ENCODE measurements around the gene MYL1. TPM values are rescaled to one million over a fixed set of nuclear protein-coding genes. Genes with fewer than 3 reads are reported as not detected.

The MYL1 gene
- total and polyA plus RNA-seq, 2 donors from 2014 or later, result not detected

- TF ChIP-seq CTCF (IDR thresholded peaks at IDR 0.05; ENCODE audit: borderline replicate concordance, extremely low read depth, insufficient read depth), result no peak
- H3K27me3 ChIP-seq (ENCODE audit: control insufficient read depth, insufficient read depth, low read length), result no peaks in the 10 kb centered on the region
- DNase-seq (no peak), FAIRE-seq (no peak)
- no peak overlapping the region for H3K9ac ChIP-seq (ENCODE audit: low read length in 3 of 3)
- intact Hi-C loops (cut with DNase I), result no loop called here
- H3K4me1 ChIP-seq (ENCODE audit: control insufficient read depth in 2 of 3, insufficient read depth in 2 of 3, low read depth in 1 of 3, low read length in 3 of 3), result no peaks in the 10 kb centered on the region
- no peak overlapping the region for H3K27ac ChIP-seq (ENCODE audit: low read depth in 2 of 2, low read length in 2 of 2)
- no peaks in the 10 kb centered on the region for H3K9me3 ChIP-seq (ENCODE audit: control insufficient read depth in 2 of 3, insufficient read depth in 1 of 3, low read length in 3 of 3)
- H3K4me3 ChIP-seq (ENCODE audit: low read length in 3 of 3), result no peak overlapping the region
- no peaks in the 10 kb centered on the region for H3K36me3 ChIP-seq (ENCODE audit: control insufficient read depth in 2 of 3, insufficient read depth in 3 of 3, low read length in 3 of 3)
These were observed 45.4 kb upstream of the MYL1 start for GRCh38 chr2:210360412-210360811.

- no peak for DNase-seq
- Histone ChIP-seq H3K9ac (ENCODE audit: low read length in 3 of 3) (no peak overlapping the region), H3K36me3 (ENCODE audit: control insufficient read depth in 2 of 3, insufficient read depth in 3 of 3, low read length in 3 of 3) (no peaks in the 10 kb centered on the region), H3K9me3 (ENCODE audit: control insufficient read depth in 2 of 3, insufficient read depth in 1 of 3, low read length in 3 of 3) (no peaks in the 10 kb centered on the region), H3K27me3 (ENCODE audit: control insufficient read depth, insufficient read depth, low read length) (no peaks in the 10 kb centered on the region), H3K4me1 (ENCODE audit: control insufficient read depth in 2 of 3, insufficient read depth in 2 of 3, low read depth in 1 of 3, low read length in 3 of 3) (no peaks in the 10 kb centered on the region), H3K4me3 (ENCODE audit: low read length in 3 of 3) (no peak overlapping the region), H3K27ac (ENCODE audit: low read depth in 2 of 2, low read length in 2 of 2) (no peak overlapping the region)
- no peak for TF ChIP-seq CTCF (IDR thresholded peaks at IDR 0.05; ENCODE audit: borderline replicate concordance, extremely low read depth, insufficient read depth)
- intact Hi-C loops (cut with DNase I), result no loop called here
- no peak for FAIRE-seq
These were observed 42.0 kb upstream of the MYL1 start for GRCh38 chr2:210356944-210357343.

GRCh38 chr2:210337159-210337558, 22.2 kb upstream of the MYL1 start:
- H3K36me3 ChIP-seq (ENCODE audit: control insufficient read depth in 2 of 3, insufficient read depth in 3 of 3, low read length in 3 of 3), result no peaks in the 10 kb centered on the region
- H3K4me1 ChIP-seq (ENCODE audit: control insufficient read depth in 2 of 3, insufficient read depth in 2 of 3, low read depth in 1 of 3, low read length in 3 of 3), result no peaks in the 10 kb centered on the region
- DNase-seq, result no peak
- no peaks in the 10 kb centered on the region for H3K27me3 ChIP-seq (ENCODE audit: control insufficient read depth, insufficient read depth, low read length)
- H3K9me3 ChIP-seq (ENCODE audit: control insufficient read depth in 2 of 3, insufficient read depth in 1 of 3, low read length in 3 of 3), result peaks cover 0 to 10% (median 6%) of the 10 kb centered on the region in 3 donors
- no peak overlapping the region for H3K27ac ChIP-seq (ENCODE audit: low read depth in 2 of 2, low read length in 2 of 2)
- no peak for TF ChIP-seq CTCF (IDR thresholded peaks at IDR 0.05; ENCODE audit: borderline replicate concordance, extremely low read depth, insufficient read depth)
- no peak for FAIRE-seq
- intact Hi-C loops (cut with DNase I), result no loop called here
- no peak overlapping the region for H3K4me3 ChIP-seq (ENCODE audit: low read length in 3 of 3)
- H3K9ac ChIP-seq (ENCODE audit: low read length in 3 of 3), result no peak overlapping the region

GRCh38 chr2:210324906-210325305, 9.9 kb upstream of the MYL1 start:
- Histone ChIP-seq H3K36me3 (ENCODE audit: control insufficient read depth in 2 of 3, insufficient read depth in 3 of 3, low read length in 3 of 3) (no peaks in the 10 kb centered on the region), H3K9ac (ENCODE audit: low read length in 3 of 3) (no peak overlapping the region), H3K9me3 (ENCODE audit: control insufficient read depth in 2 of 3, insufficient read depth in 1 of 3, low read length in 3 of 3) (no peaks in the 10 kb centered on the region), H3K4me3 (ENCODE audit: low read length in 3 of 3) (no peak overlapping the region), H3K27ac (ENCODE audit: low read depth in 2 of 2, low read length in 2 of 2) (no peak overlapping the region), H3K4me1 (ENCODE audit: control insufficient read depth in 2 of 3, insufficient read depth in 2 of 3, low read depth in 1 of 3, low read length in 3 of 3) (no peaks in the 10 kb centered on the region), H3K27me3 (ENCODE audit: control insufficient read depth, insufficient read depth, low read length) (no peaks in the 10 kb centered on the region)
- no peak for DNase-seq
- intact Hi-C loops (cut with DNase I), result no loop called here
- no peak for TF ChIP-seq CTCF (IDR thresholded peaks at IDR 0.05; ENCODE audit: borderline replicate concordance, extremely low read depth, insufficient read depth)
- no peak for FAIRE-seq
